HG03457 (cell line): ENCODE results near the gene ZNF146.
"Not testable (repeated sequence)": the region's sequence is repeated elsewhere in the genome, so short reads cannot be mapped to it uniquely, and the experiment has no call there.

Source experiments
- ATAC-seq: cut with Tn5 transposase; IDR thresholded peaks from one replicate; pipeline ENCODE4 v1.9.1; 2021; ENCODE audit warnings: moderate number of reproducible peaks; ENCODE audit not compliant: unreplicated experiment

ZNF146 gene

GRCh38 chr19:36269295-36269694 is 54.4 kb downstream of the ZNF146 start:
- ATAC-seq = not testable (repeated sequence)
